ENCODE measurements around the gene BNC2.

- no peak for TF ChIP-seq CTCF (IDR thresholded peaks at IDR 0.05)
- no peak for TF ChIP-seq EZH2phosphoT487 (IDR thresholded peaks at IDR 0.05)
- TF ChIP-seq EZH2 (IDR thresholded peaks at IDR 0.05) = no peak
Measured at GRCh38 chr9:16806674-16807073, 63.8 kb downstream of the BNC2 start.
